ENCODE data around the gene SMCO2. TPM values are rescaled to one million over a fixed set of nuclear protein-coding genes. Genes with fewer than 3 reads are reported as not detected.

Gene SMCO2
- total and polyA plus RNA-seq, 4 donors: not detected

DNA sequence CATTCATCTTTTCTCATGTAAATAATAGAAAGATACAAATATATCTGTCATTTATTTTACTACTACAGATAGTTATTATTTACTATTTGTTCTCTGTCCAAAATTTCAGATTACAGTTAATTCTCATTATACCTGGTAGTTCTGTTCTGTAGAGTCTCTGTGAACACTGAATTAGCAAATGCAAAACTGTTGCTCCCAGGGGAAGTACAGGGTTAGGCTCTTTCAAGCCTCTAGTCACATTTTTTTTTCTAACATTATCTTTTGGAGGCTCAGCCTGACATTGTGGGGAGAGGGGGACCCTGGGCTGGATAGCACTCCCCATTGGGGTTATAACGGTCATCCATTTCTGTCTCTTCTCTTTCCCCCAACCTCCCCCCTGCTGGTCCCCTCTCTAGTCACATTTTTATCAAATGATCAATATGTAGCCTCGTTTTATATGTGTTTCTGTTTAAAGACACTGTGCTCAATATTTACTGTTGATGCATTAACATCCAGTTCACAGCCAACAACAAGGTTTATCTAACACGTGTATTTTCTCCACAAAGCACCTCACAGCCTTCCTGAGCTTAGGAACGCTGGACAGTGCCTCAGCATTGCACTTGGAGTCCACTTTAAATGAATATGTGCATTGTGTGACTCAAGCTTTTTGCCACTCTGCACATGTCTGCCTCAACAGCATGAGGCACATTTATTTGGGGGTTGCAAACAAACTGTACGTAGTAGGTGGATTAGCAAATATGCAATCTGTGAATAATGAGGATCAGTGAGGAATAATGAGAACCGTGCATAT lies 4.7 kb downstream of the SMCO2 start:
- H3K36me3 ChIP-seq (ENCODE audit: control insufficient read depth in 4 of 4, insufficient read depth in 3 of 4, low read depth in 1 of 4, low read length in 3 of 4): no peaks in the 10 kb centered on the region
- H3K4me3 ChIP-seq (ENCODE audit: low read depth in 1 of 3, low read length in 3 of 3): no peak overlapping the region
- no peak for DNase-seq (ENCODE audit: low spot score)
- no peak overlapping the region for H3K27ac ChIP-seq (ENCODE audit: low read depth in 1 of 2, low read length in 2 of 2)
- no peaks in the 10 kb centered on the region for H3K4me1 ChIP-seq (ENCODE audit: control insufficient read depth in 4 of 4, insufficient read depth in 4 of 4, low read length in 3 of 4)
- no peaks in the 10 kb centered on the region for H3K27me3 ChIP-seq (ENCODE audit: control insufficient read depth in 4 of 4, insufficient read depth in 4 of 4, low read length in 3 of 4)
- WGBS: 68% methylated on average over 6 of the region's 6 CpGs
- TF ChIP-seq, protein P1, sequence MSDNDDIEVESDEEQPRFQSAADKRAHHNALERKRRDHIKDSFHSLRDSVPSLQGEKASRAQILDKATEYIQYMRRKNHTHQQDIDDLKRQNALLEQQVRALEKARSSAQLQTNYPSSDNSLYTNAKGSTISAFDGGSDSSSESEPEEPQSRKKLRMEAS (IDR thresholded peaks at IDR 0.05): no peak
- TF ChIP-seq RXRA (IDR thresholded peaks at IDR 0.05) (no peak), HNF4G (IDR thresholded peaks at IDR 0.05) (no peak), TAF1 (conservative IDR thresholded peaks at IDR 0.05) (no peak), EGR1 (IDR thresholded peaks at IDR 0.05; ENCODE audit: low read depth in 2 of 2) (no peak), JUND (IDR thresholded peaks at IDR 0.05) (no peak), YY1 (IDR thresholded peaks at IDR 0.05) (no peak)
- TF ChIP-seq, protein P2, sequence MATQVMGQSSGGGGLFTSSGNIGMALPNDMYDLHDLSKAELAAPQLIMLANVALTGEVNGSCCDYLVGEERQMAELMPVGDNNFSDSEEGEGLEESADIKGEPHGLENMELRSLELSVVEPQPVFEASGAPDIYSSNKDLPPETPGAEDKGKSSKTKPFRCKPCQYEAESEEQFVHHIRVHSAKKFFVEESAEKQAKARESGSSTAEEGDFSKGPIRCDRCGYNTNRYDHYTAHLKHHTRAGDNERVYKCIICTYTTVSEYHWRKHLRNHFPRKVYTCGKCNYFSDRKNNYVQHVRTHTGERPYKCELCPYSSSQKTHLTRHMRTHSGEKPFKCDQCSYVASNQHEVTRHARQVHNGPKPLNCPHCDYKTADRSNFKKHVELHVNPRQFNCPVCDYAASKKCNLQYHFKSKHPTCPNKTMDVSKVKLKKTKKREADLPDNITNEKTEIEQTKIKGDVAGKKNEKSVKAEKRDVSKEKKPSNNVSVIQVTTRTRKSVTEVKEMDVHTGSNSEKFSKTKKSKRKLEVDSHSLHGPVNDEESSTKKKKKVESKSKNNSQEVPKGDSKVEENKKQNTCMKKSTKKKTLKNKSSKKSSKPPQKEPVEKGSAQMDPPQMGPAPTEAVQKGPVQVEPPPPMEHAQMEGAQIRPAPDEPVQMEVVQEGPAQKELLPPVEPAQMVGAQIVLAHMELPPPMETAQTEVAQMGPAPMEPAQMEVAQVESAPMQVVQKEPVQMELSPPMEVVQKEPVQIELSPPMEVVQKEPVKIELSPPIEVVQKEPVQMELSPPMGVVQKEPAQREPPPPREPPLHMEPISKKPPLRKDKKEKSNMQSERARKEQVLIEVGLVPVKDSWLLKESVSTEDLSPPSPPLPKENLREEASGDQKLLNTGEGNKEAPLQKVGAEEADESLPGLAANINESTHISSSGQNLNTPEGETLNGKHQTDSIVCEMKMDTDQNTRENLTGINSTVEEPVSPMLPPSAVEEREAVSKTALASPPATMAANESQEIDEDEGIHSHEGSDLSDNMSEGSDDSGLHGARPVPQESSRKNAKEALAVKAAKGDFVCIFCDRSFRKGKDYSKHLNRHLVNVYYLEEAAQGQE (IDR thresholded peaks at IDR 0.05): no peak
- TF ChIP-seq, protein P3, sequence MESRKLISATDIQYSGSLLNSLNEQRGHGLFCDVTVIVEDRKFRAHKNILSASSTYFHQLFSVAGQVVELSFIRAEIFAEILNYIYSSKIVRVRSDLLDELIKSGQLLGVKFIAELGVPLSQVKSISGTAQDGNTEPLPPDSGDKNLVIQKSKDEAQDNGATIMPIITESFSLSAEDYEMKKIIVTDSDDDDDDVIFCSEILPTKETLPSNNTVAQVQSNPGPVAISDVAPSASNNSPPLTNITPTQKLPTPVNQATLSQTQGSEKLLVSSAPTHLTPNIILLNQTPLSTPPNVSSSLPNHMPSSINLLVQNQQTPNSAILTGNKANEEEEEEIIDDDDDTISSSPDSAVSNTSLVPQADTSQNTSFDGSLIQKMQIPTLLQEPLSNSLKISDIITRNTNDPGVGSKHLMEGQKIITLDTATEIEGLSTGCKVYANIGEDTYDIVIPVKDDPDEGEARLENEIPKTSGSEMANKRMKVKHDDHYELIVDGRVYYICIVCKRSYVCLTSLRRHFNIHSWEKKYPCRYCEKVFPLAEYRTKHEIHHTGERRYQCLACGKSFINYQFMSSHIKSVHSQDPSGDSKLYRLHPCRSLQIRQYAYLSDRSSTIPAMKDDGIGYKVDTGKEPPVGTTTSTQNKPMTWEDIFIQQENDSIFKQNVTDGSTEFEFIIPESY (IDR thresholded peaks at IDR 0.05): no peak
- peaks cover 0 to under 1% (median 0%) of the 10 kb centered on the region in 4 donors for H3K9me3 ChIP-seq (ENCODE audit: control insufficient read depth in 4 of 4, low read length in 3 of 4)
- H3K9ac ChIP-seq (ENCODE audit: low read depth in 1 of 2, low read length in 2 of 2): no peak overlapping the region

DNA sequence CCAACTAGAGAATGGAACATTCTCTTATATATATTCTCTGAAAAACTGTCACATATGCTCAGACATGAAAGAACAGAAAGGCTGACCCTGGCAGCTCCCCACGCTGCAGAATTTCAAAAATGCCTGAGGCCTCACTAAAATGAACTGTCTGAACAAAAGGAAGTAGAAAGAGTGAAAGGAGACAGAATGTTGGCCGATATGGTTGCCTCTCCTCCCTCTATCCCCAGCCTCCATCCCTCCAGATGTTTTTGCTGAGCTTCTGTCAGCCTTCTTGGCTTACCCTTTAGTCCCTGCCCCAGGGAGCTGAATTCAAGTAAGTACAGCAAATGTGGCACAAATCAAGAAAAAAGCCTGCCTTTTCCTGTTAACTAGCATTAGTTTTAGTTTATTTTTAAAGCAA lies 6.9 kb downstream of the SMCO2 start:
- no peak for DNase-seq (ENCODE audit: low spot score)
- H3K27ac ChIP-seq (ENCODE audit: low read depth in 1 of 2, low read length in 2 of 2): no peak overlapping the region
- no peak overlapping the region for H3K9ac ChIP-seq (ENCODE audit: low read depth in 1 of 2, low read length in 2 of 2)
- no peaks in the 10 kb centered on the region for H3K27me3 ChIP-seq (ENCODE audit: control insufficient read depth in 4 of 4, insufficient read depth in 4 of 4, low read length in 3 of 4)
- H3K9me3 ChIP-seq (ENCODE audit: control insufficient read depth in 4 of 4, low read length in 3 of 4): no peaks in the 10 kb centered on the region
- WGBS: 79% methylated on average over 2 of the region's 2 CpGs
- H3K4me1 ChIP-seq (ENCODE audit: control insufficient read depth in 4 of 4, insufficient read depth in 4 of 4, low read length in 3 of 4): no peaks in the 10 kb centered on the region
- H3K36me3 ChIP-seq (ENCODE audit: control insufficient read depth in 4 of 4, insufficient read depth in 3 of 4, low read depth in 1 of 4, low read length in 3 of 4): no peaks in the 10 kb centered on the region
- H3K4me3 ChIP-seq (ENCODE audit: low read depth in 1 of 3, low read length in 3 of 3): no peak overlapping the region
- TF ChIP-seq JUND (IDR thresholded peaks at IDR 0.05): no peak
- no peak for TF ChIP-seq FOXA2 (IDR thresholded peaks at IDR 0.05)
- TF ChIP-seq, protein P2 (IDR thresholded peaks at IDR 0.05): no peak
- TF ChIP-seq, protein P3 (IDR thresholded peaks at IDR 0.05): no peak
- TF ChIP-seq RAD21 (IDR thresholded peaks at IDR 0.05): no peak
- TF ChIP-seq EGR1 (IDR thresholded peaks at IDR 0.05; ENCODE audit: low read depth in 2 of 2): no peak
- no peak for TF ChIP-seq SP1 (IDR thresholded peaks at IDR 0.05)
- TF ChIP-seq FOXA1 (IDR thresholded peaks at IDR 0.05): no peak
- TF ChIP-seq HNF4G (IDR thresholded peaks at IDR 0.05): no peak
- TF ChIP-seq GABPA (IDR thresholded peaks at IDR 0.05 in 1 of 2, conservative IDR thresholded peaks at IDR 0.05 in 1 of 2): no peak
- TF ChIP-seq NR2F2 (IDR thresholded peaks at IDR 0.05): no peak
- TF ChIP-seq, protein P1 (IDR thresholded peaks at IDR 0.05): no peak
- TF ChIP-seq, protein P4, sequence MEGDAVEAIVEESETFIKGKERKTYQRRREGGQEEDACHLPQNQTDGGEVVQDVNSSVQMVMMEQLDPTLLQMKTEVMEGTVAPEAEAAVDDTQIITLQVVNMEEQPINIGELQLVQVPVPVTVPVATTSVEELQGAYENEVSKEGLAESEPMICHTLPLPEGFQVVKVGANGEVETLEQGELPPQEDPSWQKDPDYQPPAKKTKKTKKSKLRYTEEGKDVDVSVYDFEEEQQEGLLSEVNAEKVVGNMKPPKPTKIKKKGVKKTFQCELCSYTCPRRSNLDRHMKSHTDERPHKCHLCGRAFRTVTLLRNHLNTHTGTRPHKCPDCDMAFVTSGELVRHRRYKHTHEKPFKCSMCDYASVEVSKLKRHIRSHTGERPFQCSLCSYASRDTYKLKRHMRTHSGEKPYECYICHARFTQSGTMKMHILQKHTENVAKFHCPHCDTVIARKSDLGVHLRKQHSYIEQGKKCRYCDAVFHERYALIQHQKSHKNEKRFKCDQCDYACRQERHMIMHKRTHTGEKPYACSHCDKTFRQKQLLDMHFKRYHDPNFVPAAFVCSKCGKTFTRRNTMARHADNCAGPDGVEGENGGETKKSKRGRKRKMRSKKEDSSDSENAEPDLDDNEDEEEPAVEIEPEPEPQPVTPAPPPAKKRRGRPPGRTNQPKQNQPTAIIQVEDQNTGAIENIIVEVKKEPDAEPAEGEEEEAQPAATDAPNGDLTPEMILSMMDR (IDR thresholded peaks at IDR 0.05; ENCODE audit: low read depth, low read length, missing input control): no peak
- TF ChIP-seq HNF4A (conservative IDR thresholded peaks at IDR 0.05): no peak
- TF ChIP-seq TAF1 (conservative IDR thresholded peaks at IDR 0.05): no peak

Measured in liver (tissue), 9 donors.